Loucy (cell line): ENCODE results near the gene SATB2.

Source experiments
- H2AFZ ChIP-seq: fragments of 200-600 bp; sonication (generic); 2 replicates; pipeline ENCODE4 v1.6.0; 2016; ENCODE audit warnings: antibody characterized with exemption, mild to moderate bottlenecking, low read length, moderate library complexity
- H3F3A ChIP-seq: fragments of 200-600 bp; 2 replicates; pipeline ENCODE4 v1.6.0; 2016; ENCODE audit warnings: antibody characterized with exemption, low read depth, mild to moderate bottlenecking
- H3K27me3 ChIP-seq: fragments of 200-600 bp; sonication (generic); 2 replicates; pipeline ENCODE4 v1.6.1; 2014; ENCODE audit warnings: low read length, mild to moderate bottlenecking; ENCODE audit not compliant: insufficient read depth, poor library complexity, severe bottlenecking
- H3K36me3 ChIP-seq: fragments of 200-600 bp; sonication (generic); 2 replicates; pipeline ENCODE4 v1.6.1; 2016; ENCODE audit warnings: low read length; ENCODE audit not compliant: insufficient read depth
- H3K4me1 ChIP-seq: fragments of 200-600 bp; sonication (generic); 2 replicates; pipeline ENCODE4 v1.5.1; 2014; ENCODE audit warnings: low read length, mild to moderate bottlenecking; ENCODE audit not compliant: insufficient read depth, poor library complexity, severe bottlenecking
- H3K4me2 ChIP-seq: fragments of 200-600 bp; sonication (generic); 2 replicates; pipeline ENCODE4 v1.6.0; 2014; ENCODE audit warnings: antibody characterized with exemption, low read length, low read depth, mild to moderate bottlenecking; ENCODE audit not compliant: poor library complexity, severe bottlenecking
- H3K4me3 ChIP-seq: fragments of 200-600 bp; sonication (generic); 2 replicates; pipeline ENCODE4 v1.5.1; 2014; ENCODE audit warnings: low read length, mild to moderate bottlenecking, mixed read lengths; ENCODE audit not compliant: poor library complexity, severe bottlenecking
- H3K79me2 ChIP-seq: fragments of 200-600 bp; sonication (generic); 2 replicates; pipeline ENCODE4 v1.6.1; 2014; ENCODE audit warnings: low read length; ENCODE audit not compliant: insufficient read depth
- H3K9ac ChIP-seq: fragments of 200-600 bp; sonication (generic); 2 replicates; pipeline ENCODE4 v1.6.0; 2014; ENCODE audit warnings: mild to moderate bottlenecking, low read depth, low read length, moderate library complexity; ENCODE audit not compliant: poor library complexity, severe bottlenecking
- H3K9me2 ChIP-seq: fragments of 200-600 bp; sonication (generic); replicated peaks from 2 replicates; pipeline ENCODE4 v1.6.1; 2016; ENCODE audit warnings: low read depth, low read length, mixed read lengths
- H3K9me3 ChIP-seq: fragments of 200-600 bp; sonication (generic); 2 replicates; pipeline ENCODE4 v1.6.1; 2014; ENCODE audit warnings: mild to moderate bottlenecking, antibody characterized with exemption, low read length, low read depth; ENCODE audit not compliant: insufficient read depth
- H4K20me1 ChIP-seq: fragments of 200-600 bp; sonication (generic); 2 replicates; pipeline ENCODE4 v1.6.0; 2014; ENCODE audit warnings: antibody characterized with exemption, low read length, mild to moderate bottlenecking; ENCODE audit not compliant: insufficient read depth, poor library complexity, severe bottlenecking
- EZH2phosphoT487 ChIP-seq: fragments of 200-600 bp; IDR thresholded peaks from 2 replicates; pipeline ENCODE4 v1.6.1; 2018; ENCODE audit warnings: antibody characterized with exemption, mild to moderate bottlenecking, moderate library complexity, borderline replicate concordance
- TF ChIP-seq, protein P1 (sequence below): fragments of 200-600 bp; sonication (generic); conservative IDR thresholded peaks from 2 replicates; pipeline ENCODE4 v1.5.1; 2014; ENCODE audit warnings: mild to moderate bottlenecking, antibody characterized with exemption, low read length

SATB2 gene

DNA sequence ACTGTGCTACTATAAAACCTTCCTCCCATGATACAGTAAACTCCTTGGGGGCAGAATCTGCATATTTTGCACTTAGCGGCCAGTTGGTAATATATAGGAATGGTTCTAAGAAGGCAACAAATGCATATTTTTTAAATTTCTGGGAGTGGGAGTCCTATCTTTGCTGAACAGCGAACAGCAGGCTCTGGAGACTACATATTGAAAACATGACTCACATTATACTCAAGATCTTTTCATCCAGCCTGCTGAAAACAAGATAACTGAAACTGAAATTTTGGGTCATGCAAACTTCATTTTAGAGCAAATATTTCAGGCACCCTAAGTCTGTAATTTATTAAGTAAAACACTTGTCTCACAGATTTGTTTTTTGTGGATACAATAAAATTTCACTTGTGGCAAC lies 122.2 kb downstream of the SATB2 start:
- Histone ChIP-seq H3K9me3 (no peaks in the 10 kb centered on the region), H2AFZ (no peak overlapping the region), H3K4me1 (no peaks in the 10 kb centered on the region), H3K9me2 (no peaks in the 10 kb centered on the region), H3K79me2 (no peaks in the 10 kb centered on the region), H3K36me3 (no peaks in the 10 kb centered on the region), H4K20me1 (no peaks in the 10 kb centered on the region), H3K4me2 (no peak overlapping the region), H3F3A (no peaks in the 10 kb centered on the region), H3K9ac (no peak overlapping the region), H3K4me3 (no peak overlapping the region), H3K27me3 (no peaks in the 10 kb centered on the region)
- TF ChIP-seq EZH2phosphoT487 = no peak
- TF ChIP-seq, protein P1, sequence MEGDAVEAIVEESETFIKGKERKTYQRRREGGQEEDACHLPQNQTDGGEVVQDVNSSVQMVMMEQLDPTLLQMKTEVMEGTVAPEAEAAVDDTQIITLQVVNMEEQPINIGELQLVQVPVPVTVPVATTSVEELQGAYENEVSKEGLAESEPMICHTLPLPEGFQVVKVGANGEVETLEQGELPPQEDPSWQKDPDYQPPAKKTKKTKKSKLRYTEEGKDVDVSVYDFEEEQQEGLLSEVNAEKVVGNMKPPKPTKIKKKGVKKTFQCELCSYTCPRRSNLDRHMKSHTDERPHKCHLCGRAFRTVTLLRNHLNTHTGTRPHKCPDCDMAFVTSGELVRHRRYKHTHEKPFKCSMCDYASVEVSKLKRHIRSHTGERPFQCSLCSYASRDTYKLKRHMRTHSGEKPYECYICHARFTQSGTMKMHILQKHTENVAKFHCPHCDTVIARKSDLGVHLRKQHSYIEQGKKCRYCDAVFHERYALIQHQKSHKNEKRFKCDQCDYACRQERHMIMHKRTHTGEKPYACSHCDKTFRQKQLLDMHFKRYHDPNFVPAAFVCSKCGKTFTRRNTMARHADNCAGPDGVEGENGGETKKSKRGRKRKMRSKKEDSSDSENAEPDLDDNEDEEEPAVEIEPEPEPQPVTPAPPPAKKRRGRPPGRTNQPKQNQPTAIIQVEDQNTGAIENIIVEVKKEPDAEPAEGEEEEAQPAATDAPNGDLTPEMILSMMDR = no peak

DNA sequence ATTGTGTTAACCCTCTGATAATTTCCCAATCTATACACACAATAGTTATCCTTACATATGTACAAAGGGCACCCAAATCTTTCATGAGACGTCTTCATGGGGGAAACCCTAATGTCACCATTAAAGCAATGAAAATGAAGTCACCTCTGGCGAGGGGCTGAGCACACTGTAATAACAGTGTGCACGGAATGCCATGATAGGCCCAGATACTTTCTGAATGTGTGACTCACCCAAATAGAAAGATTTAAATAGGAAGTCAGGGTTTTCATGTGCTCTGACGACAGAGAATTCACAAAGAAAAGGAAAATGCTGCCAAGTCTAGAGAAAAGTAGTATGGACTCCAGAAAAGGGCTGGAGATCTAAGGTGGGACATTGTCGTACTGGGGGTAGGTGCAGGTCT lies 128.3 kb downstream of the SATB2 start:
- no peak overlapping the region for H3K4me3 ChIP-seq
- no peak overlapping the region for H3K4me2 ChIP-seq
- H3K36me3 ChIP-seq = no peaks in the 10 kb centered on the region
- no peaks in the 10 kb centered on the region for H4K20me1 ChIP-seq
- H3K9me3 ChIP-seq = no peaks in the 10 kb centered on the region
- no peaks in the 10 kb centered on the region for H3K27me3 ChIP-seq
- H3K4me1 ChIP-seq = no peaks in the 10 kb centered on the region
- TF ChIP-seq, protein P1 = no peak
- no peak for TF ChIP-seq EZH2phosphoT487
- no peak overlapping the region for H3K9ac ChIP-seq
- no peak overlapping the region for H2AFZ ChIP-seq
- no peaks in the 10 kb centered on the region for H3K9me2 ChIP-seq
- H3F3A ChIP-seq = no peaks in the 10 kb centered on the region
- H3K79me2 ChIP-seq = no peaks in the 10 kb centered on the region

DNA sequence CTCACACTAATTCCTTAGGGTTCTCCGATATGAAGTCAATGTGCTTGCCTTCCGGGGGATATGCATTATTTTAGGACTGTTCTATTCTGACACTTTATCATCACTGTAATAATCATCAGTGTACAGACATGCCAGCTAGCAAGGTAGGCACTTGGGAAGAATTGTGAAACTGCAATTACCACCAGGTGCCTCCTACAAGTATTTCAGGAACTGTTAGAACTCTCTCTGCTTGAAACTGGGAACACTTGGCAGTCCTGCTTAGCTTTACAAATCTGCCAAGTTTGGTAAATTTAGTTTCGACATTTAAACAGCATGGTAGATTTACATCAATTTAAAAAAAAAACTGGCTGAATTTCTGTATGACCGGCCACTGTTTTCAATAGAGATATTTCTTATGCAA lies 128.7 kb downstream of the SATB2 start:
- Histone ChIP-seq H4K20me1 (no peaks in the 10 kb centered on the region), H3K36me3 (no peaks in the 10 kb centered on the region), H3F3A (no peaks in the 10 kb centered on the region), H3K9me3 (no peaks in the 10 kb centered on the region), H3K4me1 (no peaks in the 10 kb centered on the region), H3K27me3 (no peaks in the 10 kb centered on the region), H3K4me3 (no peak overlapping the region), H3K4me2 (no peak overlapping the region), H2AFZ (no peak overlapping the region), H3K79me2 (no peaks in the 10 kb centered on the region), H3K9me2 (no peaks in the 10 kb centered on the region), H3K9ac (no peak overlapping the region)
- TF ChIP-seq, protein P1 = no peak
- TF ChIP-seq EZH2phosphoT487 = no peak
